Stomach smooth muscle (tissue), 2 donors: ENCODE data around the gene MAT2A.

Experiments
- H3K27ac ChIP-seq: one replicate; pipeline ENCODE4 v1.7.0; 2013; ENCODE audit warnings: mild to moderate bottlenecking, low read length, inconsistent platforms
- H3K27me3 ChIP-seq, 2 donors: one replicate each; pipeline ENCODE4 v1.7.0; 2013; ENCODE audit warnings: low read length in 2 of 2; ENCODE audit not compliant: insufficient read depth in 2 of 2, control insufficient read depth in 1 of 2
- H3K36me3 ChIP-seq, 2 donors: one replicate each; pipeline ENCODE4 v1.7.0; 2013; ENCODE audit warnings: low read length in 2 of 2; ENCODE audit not compliant: control insufficient read depth in 2 of 2, insufficient read depth in 2 of 2
- H3K4me1 ChIP-seq: one replicate; pipeline ENCODE4 v1.7.0; 2013; ENCODE audit warnings: low read length; ENCODE audit not compliant: control insufficient read depth, insufficient read depth
- H3K4me3 ChIP-seq, 2 donors: one replicate each; pipeline ENCODE4 v1.7.0; 2013; ENCODE audit warnings: low read length in 2 of 2
- H3K9ac ChIP-seq, 2 donors: one replicate each; pipeline ENCODE4 v1.7.0; 2013; ENCODE audit warnings: low read length in 2 of 2, mild to moderate bottlenecking in 1 of 2
- H3K9me3 ChIP-seq, 2 donors: one replicate each; pipeline ENCODE4 v1.7.0; 2013; ENCODE audit warnings: low read length in 2 of 2; ENCODE audit not compliant: control insufficient read depth in 2 of 2
- donor health status: healthy.
- donor health status: Pancreatic carcinoma.

Gene MAT2A

GRCh38 chr2:85547859-85548607 lies 9.1 kb downstream of the MAT2A start:
- Histone ChIP-seq H3K27me3 (no peaks in the 10 kb centered on the region), H3K9ac (no peak overlapping the region), H3K36me3 (peaks cover 31 to 43% of the 10 kb centered on the region in 2 donors), H3K4me1 (peaks cover 23% of the 10 kb centered on the region), H3K9me3 (no peaks in the 10 kb centered on the region), H3K27ac (peak overlapping the region; percentile 31), H3K4me3 (no peak overlapping the region)

DNA sequence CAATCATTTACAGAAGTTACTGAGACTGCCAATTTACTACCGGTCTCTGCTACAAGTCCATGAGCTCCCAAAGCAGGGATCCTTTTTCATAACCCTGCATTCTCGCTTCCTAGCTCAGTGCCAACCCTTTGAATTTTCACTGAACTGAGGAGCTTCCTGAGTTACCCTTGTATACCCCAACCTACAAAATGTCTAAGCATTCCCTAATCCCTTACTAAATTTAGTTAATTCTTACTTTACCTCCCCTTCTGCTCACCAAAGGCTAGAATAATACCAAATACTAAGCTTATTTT lies 9.6 kb downstream of the MAT2A start:
- no peak overlapping the region for H3K4me3 ChIP-seq
- H3K36me3 ChIP-seq: peaks cover 32 to 44% of the 10 kb centered on the region in 2 donors
- H3K9ac ChIP-seq: no peak overlapping the region
- H3K27ac ChIP-seq: no peak overlapping the region
- H3K9me3 ChIP-seq: no peaks in the 10 kb centered on the region
- no peaks in the 10 kb centered on the region for H3K27me3 ChIP-seq
- peaks cover 19% of the 10 kb centered on the region for H3K4me1 ChIP-seq

DNA sequence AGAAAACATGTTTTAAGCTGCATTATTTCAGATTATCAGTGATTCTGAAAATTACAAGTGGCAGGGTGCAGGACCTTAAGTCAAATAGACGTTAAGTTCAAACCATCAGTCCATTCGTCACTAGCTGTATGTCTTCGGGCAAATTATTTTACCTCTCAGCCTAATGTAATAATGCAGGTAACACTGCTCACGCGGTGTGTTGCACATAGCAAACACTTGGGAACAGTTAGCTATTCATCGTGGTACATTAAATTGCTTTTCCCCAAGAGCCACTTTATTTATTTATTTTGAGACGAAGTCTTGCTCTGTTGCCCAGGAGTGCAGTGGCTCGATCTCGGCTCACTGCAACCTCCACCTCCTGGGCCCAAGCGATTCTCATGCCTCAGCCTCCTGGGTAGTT lies 10.1 kb downstream of the MAT2A start:
- H3K9ac ChIP-seq: no peak overlapping the region
- H3K27me3 ChIP-seq: no peaks in the 10 kb centered on the region
- H3K36me3 ChIP-seq: peaks cover 37 to 46% of the 10 kb centered on the region in 2 donors
- no peaks in the 10 kb centered on the region for H3K9me3 ChIP-seq
- peaks cover 14% of the 10 kb centered on the region for H3K4me1 ChIP-seq
- H3K27ac ChIP-seq: no peak overlapping the region
- no peak overlapping the region for H3K4me3 ChIP-seq

- Histone ChIP-seq H3K27ac (no peak overlapping the region), H3K36me3 (peaks cover 44 to 49% of the 10 kb centered on the region in 2 donors), H3K9ac (no peak overlapping the region)
Observed at GRCh38 chr2:85549826-85550225, 10.9 kb downstream of the MAT2A start.

DNA sequence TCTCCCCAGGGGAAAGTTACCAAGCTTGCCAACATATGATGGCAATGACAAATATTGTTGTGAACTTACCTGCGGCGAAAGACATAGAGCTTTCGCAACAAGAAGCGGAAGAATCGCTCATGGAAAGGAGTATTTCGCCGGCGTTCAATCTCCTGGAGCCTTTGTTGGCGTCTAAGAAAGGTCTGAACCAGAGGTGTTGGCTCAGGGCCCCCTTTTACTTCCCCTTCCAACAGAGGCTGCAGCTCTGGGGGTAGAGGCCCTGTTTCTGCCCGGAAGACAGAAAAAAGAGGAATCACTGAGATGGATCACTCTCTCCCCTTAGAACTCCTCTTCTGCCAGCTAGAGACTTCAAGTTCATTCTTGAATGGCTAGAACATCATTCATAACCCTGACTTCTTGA lies 11.5 kb downstream of the MAT2A start:
- H3K4me1 ChIP-seq: peaks cover 2% of the 10 kb centered on the region
- no peaks in the 10 kb centered on the region for H3K27me3 ChIP-seq
- H3K4me3 ChIP-seq: no peak overlapping the region
- H3K27ac ChIP-seq: no peak overlapping the region
- no peaks in the 10 kb centered on the region for H3K9me3 ChIP-seq
- H3K9ac ChIP-seq: no peak overlapping the region
- H3K36me3 ChIP-seq: peaks cover 48 to 54% of the 10 kb centered on the region in 2 donors

More at GRCh38 chr2:85549826-85550225, 10.9 kb downstream of the MAT2A start:
- peaks cover 7% of the 10 kb centered on the region for H3K4me1 ChIP-seq
- H3K9me3 ChIP-seq: no peaks in the 10 kb centered on the region
- H3K4me3 ChIP-seq: no peak overlapping the region
- no peaks in the 10 kb centered on the region for H3K27me3 ChIP-seq

GRCh38 chr2:85551698-85552678 lies 13.0 kb downstream of the MAT2A start:
- H3K9me3 ChIP-seq: no peaks in the 10 kb centered on the region
- H3K36me3 ChIP-seq: peaks cover 41 to 54% of the 10 kb centered on the region in 2 donors
- H3K4me1 ChIP-seq: no peaks in the 10 kb centered on the region
- H3K4me3 ChIP-seq: no peak overlapping the region
- peak overlapping the region in 1 of 2 donors; percentile 21 for H3K9ac ChIP-seq
- H3K27me3 ChIP-seq: no peaks in the 10 kb centered on the region
- no peak overlapping the region for H3K27ac ChIP-seq

DNA sequence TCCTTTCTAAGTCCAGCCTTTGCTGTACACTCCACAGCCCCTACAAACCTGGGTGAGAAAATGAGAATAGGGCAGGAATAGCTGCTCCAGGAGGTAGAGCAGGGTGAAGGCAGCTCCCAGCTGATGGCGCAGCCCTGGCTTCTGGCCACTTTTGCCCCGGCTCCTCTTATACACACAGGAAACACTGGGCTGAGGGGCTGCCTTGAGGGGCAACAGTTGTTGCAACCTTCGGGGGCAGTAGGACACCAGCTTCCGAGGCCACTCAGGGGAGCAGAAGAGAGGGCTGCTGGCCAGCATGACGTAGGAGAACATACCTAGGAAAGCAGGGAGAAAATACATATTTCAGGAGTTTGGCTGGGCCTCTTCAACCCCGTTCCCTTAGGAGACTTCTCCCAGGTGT lies 14.2 kb downstream of the MAT2A start:
- Histone ChIP-seq H3K27ac (no peak overlapping the region), H3K27me3 (no peaks in the 10 kb centered on the region), H3K9me3 (no peaks in the 10 kb centered on the region), H3K36me3 (peaks cover 41 to 56% of the 10 kb centered on the region in 2 donors), H3K9ac (no peak overlapping the region), H3K4me1 (no peaks in the 10 kb centered on the region), H3K4me3 (no peak overlapping the region)

GRCh38 chr2:85554980-85555612 lies 16.1 kb downstream of the MAT2A start:
- no peak overlapping the region for H3K27ac ChIP-seq
- H3K9ac ChIP-seq: no peak overlapping the region
- H3K4me1 ChIP-seq: peaks cover 10% of the 10 kb centered on the region
- H3K27me3 ChIP-seq: no peaks in the 10 kb centered on the region
- peaks cover 39 to 60% of the 10 kb centered on the region in 2 donors for H3K36me3 ChIP-seq
- no peaks in the 10 kb centered on the region for H3K9me3 ChIP-seq
- no peak overlapping the region for H3K4me3 ChIP-seq

- H3K4me1 ChIP-seq: peaks cover 16% of the 10 kb centered on the region
- no peaks in the 10 kb centered on the region for H3K27me3 ChIP-seq
- peaks cover 27 to 40% of the 10 kb centered on the region in 2 donors for H3K36me3 ChIP-seq
- H3K9me3 ChIP-seq: no peaks in the 10 kb centered on the region
- H3K9ac ChIP-seq: no peak overlapping the region
- H3K4me3 ChIP-seq: no peak overlapping the region
- H3K27ac ChIP-seq: no peak overlapping the region
Observed at GRCh38 chr2:85557130-85557529, 18.2 kb downstream of the MAT2A start.

DNA sequence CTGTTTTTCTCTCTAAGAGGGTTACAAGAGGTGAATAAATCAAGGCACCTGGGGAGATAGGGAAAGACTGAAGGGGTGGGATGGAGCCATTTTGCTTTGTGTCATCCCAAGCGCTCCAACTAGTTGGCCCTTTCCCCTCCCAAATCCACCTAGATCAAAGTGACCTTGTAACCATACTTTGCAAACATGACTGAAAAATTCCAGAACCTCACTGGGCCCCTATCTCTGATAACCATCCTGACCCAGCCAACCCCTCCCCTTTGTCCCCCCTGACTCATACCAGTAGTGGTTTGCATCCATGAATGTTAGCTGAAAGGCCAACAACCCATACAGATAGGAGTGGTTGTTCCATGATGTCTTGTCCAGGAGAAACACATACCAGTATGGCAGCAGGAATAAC lies 19.2 kb downstream of the MAT2A start:
- Histone ChIP-seq H3K27me3 (no peaks in the 10 kb centered on the region), H3K9ac (no peak overlapping the region), H3K36me3 (peaks cover 21 to 30% of the 10 kb centered on the region in 2 donors), H3K4me3 (no peak overlapping the region), H3K9me3 (no peaks in the 10 kb centered on the region), H3K4me1 (peaks cover 16% of the 10 kb centered on the region), H3K27ac (no peak overlapping the region)
